Thyroid gland (tissue), 4 donors: Measurements from ENCODE around the gene SORT1. TPM values are rescaled to one million over a fixed set of nuclear protein-coding genes. Genes with fewer than 3 reads are reported as not detected.
"Not testable (repeated sequence)": the region's sequence is repeated elsewhere in the genome, so short reads cannot be mapped to it uniquely, and the experiment has no call there.

Experiments used
- DNase-seq, 2 donors: peaks; one replicate each; pipeline ENCODE4 v3.0.0-alpha.2; 2019
- H3K27ac ChIP-seq, 3 donors: fragments of 200-600 bp; sonication (generic); 1 replicate in 2 of 3; 2 replicates in 1 of 3; pipeline ENCODE4 v1.5.1; 2016 to 2019; ENCODE audit warnings: mild to moderate bottlenecking in 1 of 3, moderate library complexity in 1 of 3
- H3K27me3 ChIP-seq: fragments of 200-600 bp; sonication (generic); one replicate; pipeline ENCODE4 v1.5.1; 2019
- H3K36me3 ChIP-seq, 2 donors: fragments of 200-600 bp; sonication (generic); one replicate each; pipeline ENCODE4 v1.5.1; 2016 to 2019
- H3K4me1 ChIP-seq, 2 donors: fragments of 200-600 bp; sonication (generic); one replicate each; pipeline ENCODE4 v1.5.1; 2017 to 2019
- H3K4me3 ChIP-seq, 3 donors: fragments of 200-600 bp; sonication (generic); replicated peaks in 1 of 3; 1 replicate in 2 of 3; 2 replicates in 1 of 3; pipeline ENCODE4 v1.5.1; 2016; ENCODE audit warnings: mild to moderate bottlenecking in 1 of 3
- H3K9me3 ChIP-seq: fragments of 200-600 bp; sonication (generic); one replicate; pipeline ENCODE4 v1.5.1; 2017
- CTCF ChIP-seq, 6 experiments: fragments of 200-600 bp in 3 of 6; fragments of 450-650 bp in 3 of 6; sonication (generic) in 3 of 6; IDR thresholded peaks; one replicate each; pipeline ENCODE4 v1.5.1; 2016 to 2019; ENCODE audit warnings: antibody characterized with exemption in 6 of 6, mild to moderate bottlenecking in 2 of 6, inconsistent platforms in 1 of 6, moderate library complexity in 1 of 6
- POLR2A ChIP-seq, 2 donors: fragments of 450-650 bp; IDR thresholded peaks; one replicate each; pipeline ENCODE4 v1.6.1; 2017; ENCODE audit warnings: antibody characterized with exemption in 2 of 2, mild to moderate bottlenecking in 2 of 2, moderate library complexity in 1 of 2
- WGBS, 2 donors: methylation state at CpG; one replicate each; pipeline ENCODE4 v1.1.5; 2017; 5-methylcytosine and 5-hydroxymethylcytosine counted together
- intact Hi-C: fragments of 100-400 bp; cut with DNase I; formaldehyde crosslinking; loops from one replicate; pipeline ENCODE4 v1.15.1; 2023
- total RNA-seq, 4 donors: library from RNA; depleted of rRNA; stranded (reverse); fragments of >200 nt; gene quantifications; one replicate each; pipeline ENCODE4 v1.2.3, GENCODE V29; 2016

The SORT1 gene
- total RNA-seq, 4 donors from 2014 or later = 65.7 to 152 (median 137) TPM

- Histone ChIP-seq H3K4me1 (peaks cover 10 to 14% of the 10 kb centered on the region in 2 donors), H3K36me3 (no peaks in the 10 kb centered on the region), H3K4me3 (no peak overlapping the region), H3K27me3 (no peaks in the 10 kb centered on the region), H3K27ac (peak overlapping the region in 1 of 3 donors; percentile 80), H3K9me3 (no peaks in the 10 kb centered on the region)
- DNase-seq = no peak
- TF ChIP-seq CTCF (IDR thresholded peaks at IDR 0.05) = no peak
- no peak for TF ChIP-seq POLR2A (IDR thresholded peaks at IDR 0.05)
- 91 to 100% methylated on average over 1 of the region's 1 CpG for WGBS, 2 donors
- intact Hi-C loops = no loop called here
These were observed 107.6 kb downstream of the SORT1 start for GRCh38 chr1:109290137-109290536.

GRCh38 chr1:109286762-109287161 lies 111.0 kb downstream of the SORT1 start:
- H3K4me3 ChIP-seq, H3K36me3 ChIP-seq, H3K27ac ChIP-seq, intact Hi-C loops, H3K27me3 ChIP-seq, DNase-seq, H3K9me3 ChIP-seq: not testable (repeated sequence)
- H3K4me1 ChIP-seq = peaks cover 21 to 22% of the 10 kb centered on the region in 2 donors
- 91 to 94% methylated on average over 5 of the region's 5 CpGs for WGBS, 2 donors

- H3K4me1 ChIP-seq = peaks cover 8 to 14% of the 10 kb centered on the region in 2 donors
- TF ChIP-seq POLR2A (IDR thresholded peaks at IDR 0.05) (no peak), CTCF (IDR thresholded peaks at IDR 0.05) (no peak)
- H3K27ac ChIP-seq = peak overlapping the region; percentile 56 to 90 (median 67)
- peak overlapping the region; percentile 15 to 60 (median 19) for H3K4me3 ChIP-seq
- H3K27me3 ChIP-seq = no peaks in the 10 kb centered on the region
- no peaks in the 10 kb centered on the region for H3K9me3 ChIP-seq
- H3K36me3 ChIP-seq = no peaks in the 10 kb centered on the region
- no peak for DNase-seq
- 47 to 52% methylated on average over 17 of the region's 17 CpGs for WGBS, 2 donors
- intact Hi-C loops = loop anchor here (5.0 kb wide), 1 partner anchor 113 kb away; the partner anchor contains the start of gene SORT1
These were observed 113.7 kb downstream of the SORT1 start for GRCh38 chr1:109283748-109284600.

- Histone ChIP-seq H3K4me1 (peaks cover 12 to 18% of the 10 kb centered on the region in 2 donors), H3K27me3 (no peaks in the 10 kb centered on the region), H3K36me3 (no peaks in the 10 kb centered on the region), H3K27ac (peak within 1 kb of the TSS; percentile 56 to 90 (median 67)), H3K9me3 (no peaks in the 10 kb centered on the region), H3K4me3 (peak within 1 kb of the TSS; percentile 15 to 60 (median 19))
- TF ChIP-seq CTCF (IDR thresholded peaks at IDR 0.05) = peak in 5 of 6 experiments; percentile 42 to 69 (median 52)
- TF ChIP-seq POLR2A (IDR thresholded peaks at IDR 0.05) = peak in 1 of 2 donors; percentile 87
- peak; percentile 97 for DNase-seq
- WGBS, 2 donors = 0% methylated on average over 25 to 37 of the region's 56 CpGs
- intact Hi-C loops = loop anchor here (5.0 kb wide), 1 partner anchor 114 kb away; the partner anchor contains the start of gene SORT1
These were observed 114.6 kb downstream of the SORT1 start, which contains the start of gene PSRC1 for GRCh38 chr1:109282952-109283747. Gene PSRC1 (minus strand): TSS chr1:109283145.

- Histone ChIP-seq H3K4me1 (peaks cover 18 to 24% of the 10 kb centered on the region in 2 donors), H3K9me3 (no peaks in the 10 kb centered on the region), H3K27me3 (no peaks in the 10 kb centered on the region), H3K36me3 (no peaks in the 10 kb centered on the region), H3K27ac (peak overlapping the region in 1 of 3 donors; percentile 90), H3K4me3 (peak overlapping the region; percentile 15 to 60 (median 19))
- WGBS, 2 donors = 8 to 10% methylated on average over 10 of the region's 10 CpGs
- intact Hi-C loops = loop anchor here (5.0 kb wide), 1 partner anchor 115 kb away; the partner anchor contains the start of gene SORT1
- no peak for DNase-seq
- TF ChIP-seq POLR2A (IDR thresholded peaks at IDR 0.05) = no peak
- no peak for TF ChIP-seq CTCF (IDR thresholded peaks at IDR 0.05)
These were observed 115.2 kb downstream of the SORT1 start for GRCh38 chr1:109282497-109282951.
